HFF-Myc (cell line): ENCODE results near the gene FBXO34.
A peak's percentile ranks its signal among the peaks of the same experiment; 100 is the strongest.

Source experiments
- DNase-seq: peaks from one replicate; pipeline ENCODE4 v3.0.0-alpha.2; 2011; ENCODE audit warnings: low read depth; ENCODE audit errors: extremely low read depth
- H3K4me3 ChIP-seq: replicated peaks from 2 replicates; pipeline ENCODE4 v1.5.1; 2011; ENCODE audit warnings: low read depth, mild to moderate bottlenecking, control low read depth, low read length
- TF ChIP-seq, protein P1 (sequence below): IDR thresholded peaks from 2 replicates; pipeline ENCODE4 v1.5.1; 2012; ENCODE audit warnings: mild to moderate bottlenecking, low read depth, low read length, control low read depth; ENCODE audit errors: missing control alignments

FBXO34 gene

GRCh38 chr14:55270832-55271571 is at the start of gene FBXO34:
TSS of gene FBXO34 (plus strand) at chr14:55271421. CDS start at chr14:55350391, 78,970 bp downstream.
- DNase-seq = peak; percentile 82
- TF ChIP-seq, protein P1, sequence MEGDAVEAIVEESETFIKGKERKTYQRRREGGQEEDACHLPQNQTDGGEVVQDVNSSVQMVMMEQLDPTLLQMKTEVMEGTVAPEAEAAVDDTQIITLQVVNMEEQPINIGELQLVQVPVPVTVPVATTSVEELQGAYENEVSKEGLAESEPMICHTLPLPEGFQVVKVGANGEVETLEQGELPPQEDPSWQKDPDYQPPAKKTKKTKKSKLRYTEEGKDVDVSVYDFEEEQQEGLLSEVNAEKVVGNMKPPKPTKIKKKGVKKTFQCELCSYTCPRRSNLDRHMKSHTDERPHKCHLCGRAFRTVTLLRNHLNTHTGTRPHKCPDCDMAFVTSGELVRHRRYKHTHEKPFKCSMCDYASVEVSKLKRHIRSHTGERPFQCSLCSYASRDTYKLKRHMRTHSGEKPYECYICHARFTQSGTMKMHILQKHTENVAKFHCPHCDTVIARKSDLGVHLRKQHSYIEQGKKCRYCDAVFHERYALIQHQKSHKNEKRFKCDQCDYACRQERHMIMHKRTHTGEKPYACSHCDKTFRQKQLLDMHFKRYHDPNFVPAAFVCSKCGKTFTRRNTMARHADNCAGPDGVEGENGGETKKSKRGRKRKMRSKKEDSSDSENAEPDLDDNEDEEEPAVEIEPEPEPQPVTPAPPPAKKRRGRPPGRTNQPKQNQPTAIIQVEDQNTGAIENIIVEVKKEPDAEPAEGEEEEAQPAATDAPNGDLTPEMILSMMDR = peak; percentile 99
- peak within 1 kb of the TSS; percentile 93 for H3K4me3 ChIP-seq

DNA sequence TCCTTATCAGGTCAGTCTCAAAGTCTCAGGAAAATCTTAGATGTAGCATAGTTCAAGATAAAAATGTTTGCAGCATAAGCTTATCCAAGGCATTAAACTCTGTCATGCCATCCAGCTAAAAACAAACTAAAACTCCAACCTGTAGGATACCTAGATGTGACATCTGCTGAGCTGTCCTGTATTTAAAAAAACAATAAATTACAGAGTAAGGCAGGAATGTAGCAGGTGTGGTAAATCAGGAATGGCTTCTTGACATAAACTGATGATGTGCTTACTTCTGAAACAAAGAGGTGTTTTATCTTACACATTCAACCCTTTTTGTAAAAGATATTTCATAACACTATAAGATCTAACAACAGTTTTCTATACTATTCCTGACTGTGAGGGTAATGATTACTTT is 49.3 kb upstream of the FBXO34 start:
- TF ChIP-seq, protein P1 = no peak
- no peak overlapping the region for H3K4me3 ChIP-seq
- DNase-seq = no peak

DNA sequence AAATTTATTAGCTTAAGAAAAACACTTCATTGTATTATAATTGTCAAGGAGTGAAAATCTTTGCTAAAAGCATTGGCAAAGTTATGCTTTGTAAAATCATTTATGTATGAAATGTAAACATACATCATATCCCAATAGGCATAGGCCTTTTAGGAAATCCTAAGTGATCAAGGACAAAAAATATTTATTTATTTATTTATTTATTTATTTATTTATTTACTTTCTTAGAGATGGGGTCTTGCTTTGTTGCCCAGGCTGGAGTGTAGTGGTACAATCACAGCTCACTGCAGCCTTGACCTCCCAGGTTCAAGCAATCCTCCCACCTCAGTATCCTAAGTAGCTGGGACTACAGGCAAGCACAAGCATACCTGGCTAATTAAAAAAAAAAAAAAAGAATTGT is 47.9 kb upstream of the FBXO34 start:
- H3K4me3 ChIP-seq = no peak overlapping the region
- no peak for DNase-seq
- TF ChIP-seq, protein P1 = no peak

DNA sequence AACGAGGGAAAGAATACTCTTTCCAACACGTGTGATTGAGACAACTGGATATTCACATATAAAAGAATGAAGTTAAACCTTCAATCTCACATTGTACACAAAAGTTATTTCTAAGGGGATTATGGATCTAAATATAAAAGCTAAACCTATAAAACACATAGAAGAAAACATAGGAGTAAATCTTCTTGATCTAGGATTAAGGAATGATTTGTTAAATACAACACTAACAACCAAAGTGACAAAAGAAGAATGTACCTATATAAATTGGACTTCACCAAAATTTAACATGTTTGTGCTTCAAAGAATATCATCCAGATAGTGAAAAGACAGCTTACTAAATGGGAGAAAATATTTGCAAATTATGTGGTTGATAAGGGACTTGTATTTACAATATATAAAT is 43.0 kb upstream of the FBXO34 start:
- H3K4me3 ChIP-seq = no peak overlapping the region
- no peak for DNase-seq
- TF ChIP-seq, protein P1 = no peak

GRCh38 chr14:55233591-55233990 is 37.6 kb upstream of the FBXO34 start:
- no peak for DNase-seq
- H3K4me3 ChIP-seq = no peak overlapping the region
- TF ChIP-seq, protein P1 = no peak

GRCh38 chr14:55238019-55238680 is 33.1 kb upstream of the FBXO34 start:
- TF ChIP-seq, protein P1 = no peak
- DNase-seq = no peak
- H3K4me3 ChIP-seq = no peak overlapping the region
